Renal pelvis (tissue), 4 donors: ENCODE data around the gene CCNY. TPM values are rescaled to one million over a fixed set of nuclear protein-coding genes. Genes with fewer than 3 reads are reported as not detected.

Source experiments
- DNase-seq: peaks from one replicate; pipeline ENCODE4 v3.0.0-alpha.2; 2013
- polyA plus RNA-seq, 3 donors: library from polyadenylated mRNA; unstranded; fragments of 120-200 nt; gene quantifications; one replicate each; pipeline ENCODE4 v1.2.1, GENCODE V29; 2013; ENCODE audit not compliant: insufficient read length in 3 of 3

The CCNY gene
- polyA plus RNA-seq, 3 donors, result 98.3 to 102 (median 101) TPM

DNA sequence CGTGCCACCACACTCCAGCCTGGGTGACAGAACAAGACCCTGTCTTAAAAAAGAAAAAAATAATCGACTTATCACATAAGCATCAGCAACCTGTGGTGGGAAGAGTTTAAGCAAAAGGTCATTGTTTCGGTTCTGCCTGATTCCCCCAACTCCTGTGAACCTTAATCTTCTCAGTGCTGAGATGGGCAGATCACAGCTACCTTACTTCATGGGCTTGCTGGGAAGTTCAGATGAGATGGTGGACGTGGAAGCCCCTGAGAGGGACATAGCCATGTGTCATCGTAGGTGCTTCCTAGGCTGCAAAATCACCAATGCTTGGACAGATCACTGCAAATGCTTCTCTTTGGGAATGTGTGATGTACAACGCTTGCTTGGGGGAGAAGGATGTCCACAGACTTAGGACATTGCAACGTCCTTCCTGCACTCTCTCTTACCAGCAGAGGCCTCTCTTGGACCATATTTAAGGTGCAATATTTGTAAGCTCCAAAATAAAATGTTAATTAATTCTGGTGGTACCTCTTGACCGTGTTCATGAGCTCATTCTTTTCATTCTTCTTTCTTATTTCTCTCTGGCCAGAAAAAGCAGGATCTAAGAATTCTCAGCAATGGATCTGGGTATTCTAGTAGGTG lies 277.4 kb downstream of the CCNY start:
- no peak for DNase-seq

GRCh38 chr10:35614312-35614711 lies 278.0 kb downstream of the CCNY start:
- DNase-seq, result no peak

Other genes with a start within 250 kb of the CCNY start
- 10 to 100 TPM; 34.1 to 38.0 (median 37.9) TPM for gene CUL2, start 246.2 kb upstream of the CCNY start, polyA plus RNA-seq
- gene CREM, start 209.7 kb upstream of the CCNY start, polyA plus RNA-seq, result 10 to 100 TPM; 43.7 to 50.6 (median 44.6) TPM